Measurements from ENCODE around the gene RBM26.

RBM26 gene

DNA sequence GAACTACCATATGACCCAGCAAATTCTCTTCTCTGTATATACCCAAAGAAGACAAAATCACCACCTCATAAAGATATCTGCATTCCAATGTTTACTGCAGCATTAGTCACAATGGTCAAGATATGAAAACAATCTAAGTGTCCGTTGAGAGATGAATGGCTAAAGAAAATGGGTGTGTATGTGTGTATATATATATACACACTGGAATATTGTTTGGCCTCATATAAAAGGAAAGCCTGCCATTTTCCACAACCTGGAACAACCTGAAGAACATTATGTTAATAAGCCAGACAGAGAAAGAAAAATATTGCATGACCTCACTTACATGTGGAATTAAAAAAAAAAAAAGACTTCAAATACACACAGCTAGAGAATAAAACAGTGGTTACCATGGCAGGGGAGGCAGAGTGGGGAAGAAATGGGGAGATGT is 29.5 kb upstream of the RBM26 start:
- H3K4me3 ChIP-seq (ENCODE audit: low read depth, low read length), result no peak overlapping the region
- TF ChIP-seq, protein P1, sequence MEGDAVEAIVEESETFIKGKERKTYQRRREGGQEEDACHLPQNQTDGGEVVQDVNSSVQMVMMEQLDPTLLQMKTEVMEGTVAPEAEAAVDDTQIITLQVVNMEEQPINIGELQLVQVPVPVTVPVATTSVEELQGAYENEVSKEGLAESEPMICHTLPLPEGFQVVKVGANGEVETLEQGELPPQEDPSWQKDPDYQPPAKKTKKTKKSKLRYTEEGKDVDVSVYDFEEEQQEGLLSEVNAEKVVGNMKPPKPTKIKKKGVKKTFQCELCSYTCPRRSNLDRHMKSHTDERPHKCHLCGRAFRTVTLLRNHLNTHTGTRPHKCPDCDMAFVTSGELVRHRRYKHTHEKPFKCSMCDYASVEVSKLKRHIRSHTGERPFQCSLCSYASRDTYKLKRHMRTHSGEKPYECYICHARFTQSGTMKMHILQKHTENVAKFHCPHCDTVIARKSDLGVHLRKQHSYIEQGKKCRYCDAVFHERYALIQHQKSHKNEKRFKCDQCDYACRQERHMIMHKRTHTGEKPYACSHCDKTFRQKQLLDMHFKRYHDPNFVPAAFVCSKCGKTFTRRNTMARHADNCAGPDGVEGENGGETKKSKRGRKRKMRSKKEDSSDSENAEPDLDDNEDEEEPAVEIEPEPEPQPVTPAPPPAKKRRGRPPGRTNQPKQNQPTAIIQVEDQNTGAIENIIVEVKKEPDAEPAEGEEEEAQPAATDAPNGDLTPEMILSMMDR (IDR thresholded peaks at IDR 0.05; ENCODE audit: low read depth, low read length), result no peak

DNA sequence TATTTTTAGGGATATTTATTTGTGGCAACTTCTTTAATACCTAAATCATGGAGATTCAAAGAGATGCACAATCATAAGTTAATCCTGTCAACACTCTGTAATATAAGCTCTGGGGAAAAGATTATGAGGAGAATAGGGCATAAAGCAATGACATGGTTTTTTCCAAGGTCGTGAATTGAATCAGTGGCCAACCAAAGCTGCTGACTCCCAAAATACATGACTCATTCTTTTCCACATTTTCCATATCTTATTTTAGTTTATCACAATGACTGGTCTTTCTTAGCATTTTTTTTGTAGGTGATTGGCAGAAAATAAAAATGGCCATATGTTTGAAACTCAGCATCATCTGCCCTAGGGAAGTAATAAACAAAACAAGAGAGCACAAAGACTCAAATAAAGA is 28.5 kb upstream of the RBM26 start:
- TF ChIP-seq, protein P1 (IDR thresholded peaks at IDR 0.05; ENCODE audit: low read depth, low read length), result no peak
- no peak overlapping the region for H3K4me3 ChIP-seq (ENCODE audit: low read depth, low read length)

DNA sequence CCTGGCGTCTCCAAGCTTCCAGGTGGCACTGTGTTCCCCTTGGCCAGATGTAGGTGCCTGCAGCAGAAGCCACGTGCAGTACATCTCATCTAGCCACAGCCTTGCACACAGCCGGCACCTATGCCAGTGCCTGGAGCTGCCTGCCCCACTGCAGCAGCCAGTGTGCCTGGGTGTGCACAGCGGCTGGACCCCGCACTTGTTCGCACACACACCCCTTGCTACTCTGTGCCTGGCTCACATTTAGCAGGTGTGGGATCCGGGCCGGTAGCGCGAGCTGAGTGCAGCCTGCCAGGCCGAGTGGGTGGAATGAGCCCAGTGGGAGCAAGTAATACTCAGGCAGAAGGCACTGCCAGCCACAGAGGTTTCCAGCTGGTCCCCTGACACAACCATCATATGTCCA is 26.9 kb upstream of the RBM26 start:
- TF ChIP-seq, protein P1 (IDR thresholded peaks at IDR 0.05; ENCODE audit: low read depth, low read length), result no peak

DNA sequence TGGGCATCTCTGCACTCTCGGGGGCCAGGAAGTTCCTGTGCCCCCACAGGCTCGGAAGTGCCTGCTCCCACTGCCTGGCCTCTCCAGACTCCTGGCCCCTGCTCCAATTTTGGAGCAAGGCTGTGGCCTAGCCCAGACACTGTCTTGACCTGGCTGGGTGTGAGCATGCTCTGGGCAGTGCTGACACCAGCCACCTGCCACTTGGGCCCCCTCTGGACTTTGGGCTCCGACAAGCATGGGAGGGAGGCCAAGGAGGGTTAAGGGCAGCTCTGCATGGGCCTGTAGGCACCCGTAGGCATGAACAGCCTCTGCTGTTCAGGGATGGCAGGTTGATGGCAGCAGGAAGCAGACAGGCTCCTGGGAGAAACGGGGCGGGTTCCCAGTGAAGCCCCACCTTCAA is 26.0 kb upstream of the RBM26 start:
- no peak overlapping the region for H3K4me3 ChIP-seq (ENCODE audit: low read depth, low read length)
- TF ChIP-seq, protein P1 (IDR thresholded peaks at IDR 0.05; ENCODE audit: low read depth, low read length), result no peak

More for the DNA sequence above, 26.9 kb upstream of the RBM26 start:
- H3K4me3 ChIP-seq (ENCODE audit: low read depth, low read length), result no peak overlapping the region

DNA sequence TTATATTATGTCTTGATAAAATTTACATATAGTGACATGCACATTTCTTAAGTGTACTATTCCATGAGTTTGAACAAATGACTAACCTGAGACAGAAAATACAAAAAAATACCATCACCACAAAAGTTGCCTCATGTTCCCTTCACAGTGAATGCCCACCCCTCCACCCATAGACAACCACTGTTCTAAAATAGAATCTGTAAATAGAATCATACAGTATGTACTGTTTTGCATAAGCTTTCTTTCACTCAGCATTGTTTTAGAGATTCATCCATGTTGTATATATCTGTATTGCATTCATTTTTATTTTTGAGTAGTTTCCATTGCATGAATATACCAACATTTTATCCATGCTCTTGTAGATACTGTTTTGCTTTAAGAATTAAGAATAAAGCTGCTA is 23.3 kb upstream of the RBM26 start:
- no peak overlapping the region for H3K4me3 ChIP-seq (ENCODE audit: low read depth, low read length)
- TF ChIP-seq, protein P1 (IDR thresholded peaks at IDR 0.05; ENCODE audit: low read depth, low read length), result no peak

DNA sequence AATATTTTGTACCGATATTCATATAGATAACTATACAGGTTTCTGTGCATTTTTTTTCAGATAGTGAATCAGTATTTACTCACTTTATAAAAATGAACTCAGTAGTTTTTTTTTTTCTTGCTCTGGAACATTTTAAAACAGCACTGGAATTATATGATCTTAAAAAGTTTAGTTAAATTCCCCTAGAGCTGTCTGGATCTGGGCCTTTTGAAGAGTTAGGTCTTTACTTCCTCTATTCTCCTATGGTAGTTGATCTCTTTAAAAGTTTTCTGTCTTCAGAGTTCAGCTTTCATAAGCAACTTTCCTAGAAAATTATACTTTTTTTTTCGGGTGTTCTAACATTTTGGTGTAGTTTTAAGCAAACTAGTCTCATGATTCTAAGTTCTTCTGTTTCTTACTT is 21.8 kb upstream of the RBM26 start:
- TF ChIP-seq, protein P1 (IDR thresholded peaks at IDR 0.05; ENCODE audit: low read depth, low read length), result no peak
- H3K4me3 ChIP-seq (ENCODE audit: low read depth, low read length), result no peak overlapping the region

DNA sequence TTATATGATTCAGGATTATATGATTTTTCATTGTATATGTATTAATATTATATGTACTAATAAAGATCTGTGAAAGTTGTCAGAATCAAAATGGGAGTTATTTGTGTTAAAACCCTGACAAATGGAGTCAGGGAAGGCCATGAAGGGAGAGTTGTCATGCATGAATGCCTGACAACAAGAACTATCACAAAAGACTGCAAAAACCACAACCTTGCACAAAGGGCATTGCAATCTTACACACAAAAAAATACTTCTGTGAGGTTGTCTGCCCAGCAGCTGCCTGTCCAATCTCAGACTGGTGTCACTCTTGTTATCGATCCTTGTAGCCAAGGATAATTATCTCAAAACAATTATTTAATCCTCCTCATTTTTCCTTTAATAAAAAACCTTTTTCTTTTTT is 21.2 kb upstream of the RBM26 start:
- no peak overlapping the region for H3K4me3 ChIP-seq (ENCODE audit: low read depth, low read length)
- TF ChIP-seq, protein P1 (IDR thresholded peaks at IDR 0.05; ENCODE audit: low read depth, low read length), result no peak

All from WI38 (cell line).